Dermis blood vessel endothelial cell (primary cell): ENCODE data around the gene MAP7. TPM values are rescaled to one million over a fixed set of nuclear protein-coding genes. Genes with fewer than 3 reads are reported as not detected.
"Not testable (repeated sequence)": the region's sequence is repeated elsewhere in the genome, so short reads cannot be mapped to it uniquely, and the experiment has no call there.

ENCODE experiments used
- DNase-seq: peaks from one replicate; pipeline ENCODE4 v3.0.0; 2010
- total RNA-seq: library from RNA; depleted of rRNA; stranded (reverse); fragments of >200 nt; gene quantifications from 2 replicates; pipeline ENCODE4 v1.2.3, GENCODE V29; 2014

Gene MAP7
- total RNA-seq, 1 donor from 2014 or later = 0.34 TPM

DNA sequence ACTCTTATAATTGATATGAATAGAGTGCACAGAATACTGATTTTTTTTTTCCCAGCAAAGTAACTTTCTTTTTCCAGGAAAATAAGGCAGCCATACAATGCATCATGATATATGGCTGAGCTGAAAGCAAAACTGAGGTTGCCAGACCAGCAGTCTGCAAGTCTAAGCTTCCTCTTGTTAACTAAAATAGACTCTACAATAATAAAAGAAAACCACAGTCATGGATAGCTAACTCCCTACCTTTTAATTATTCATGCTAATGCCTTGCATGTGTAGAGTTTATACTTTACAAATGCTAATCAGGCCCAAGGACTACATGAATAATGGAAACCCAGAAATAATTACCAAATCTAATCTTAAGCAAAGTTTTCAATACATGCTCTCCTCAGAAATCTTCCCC lies 47.4 kb downstream of the MAP7 start:
- no peak for DNase-seq

DNA sequence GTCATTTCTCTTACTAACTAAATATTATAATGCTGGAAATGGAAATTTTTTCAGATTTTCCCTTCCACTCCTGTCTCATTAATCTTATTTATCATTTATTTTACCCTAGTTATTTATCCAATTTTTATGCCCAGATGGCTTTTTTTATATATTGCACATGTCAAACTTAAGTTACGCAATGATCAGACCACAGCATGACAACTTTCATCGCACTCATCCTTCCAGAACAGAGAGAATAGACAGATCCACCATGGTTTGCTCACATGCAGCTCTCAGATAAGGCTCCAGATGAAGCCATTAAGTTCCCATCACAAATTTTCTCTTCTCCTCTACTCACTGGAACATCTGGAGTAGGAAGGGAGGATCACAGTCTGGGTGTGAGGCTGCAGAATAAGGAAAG lies 48.7 kb downstream of the MAP7 start:
- no peak for DNase-seq

DNA sequence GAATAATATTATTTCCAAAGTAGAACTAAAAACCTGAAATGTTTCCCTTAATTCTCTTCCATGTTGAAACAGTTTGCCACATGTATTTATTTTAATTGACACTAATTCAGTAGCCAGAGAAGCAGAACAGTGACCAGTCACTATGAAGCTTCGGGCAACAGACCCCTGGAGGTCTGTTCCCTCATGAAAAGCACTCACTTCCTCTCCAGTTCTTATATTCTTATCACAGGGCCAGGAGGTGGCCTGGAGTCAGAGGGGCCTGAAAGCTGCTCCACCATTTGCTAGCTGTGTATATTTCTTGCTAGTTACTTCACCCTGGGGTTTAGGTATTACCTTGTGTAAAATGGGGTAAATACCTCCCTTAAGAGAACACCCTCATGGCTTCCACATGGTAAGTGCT lies 49.1 kb downstream of the MAP7 start:
- no peak for DNase-seq

DNA sequence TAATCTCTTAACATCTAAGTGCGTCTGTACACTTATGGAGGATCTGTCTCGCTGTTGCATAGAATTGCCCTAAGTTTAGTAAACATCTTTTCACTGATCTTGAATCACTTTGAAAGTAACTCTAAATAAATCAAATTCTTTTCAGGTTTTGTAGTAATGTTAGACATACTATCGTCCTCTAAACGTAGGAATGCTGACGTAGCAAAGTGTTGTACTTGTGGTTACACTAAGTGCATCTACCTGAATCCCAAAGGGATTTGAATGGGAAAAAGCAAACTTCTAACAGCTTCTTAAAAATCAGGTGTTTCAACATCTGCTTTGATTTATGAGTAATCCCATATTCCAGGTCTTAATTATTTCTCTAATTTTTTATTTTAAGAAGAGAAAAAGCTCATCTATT lies 49.8 kb downstream of the MAP7 start:
- DNase-seq = no peak

DNA sequence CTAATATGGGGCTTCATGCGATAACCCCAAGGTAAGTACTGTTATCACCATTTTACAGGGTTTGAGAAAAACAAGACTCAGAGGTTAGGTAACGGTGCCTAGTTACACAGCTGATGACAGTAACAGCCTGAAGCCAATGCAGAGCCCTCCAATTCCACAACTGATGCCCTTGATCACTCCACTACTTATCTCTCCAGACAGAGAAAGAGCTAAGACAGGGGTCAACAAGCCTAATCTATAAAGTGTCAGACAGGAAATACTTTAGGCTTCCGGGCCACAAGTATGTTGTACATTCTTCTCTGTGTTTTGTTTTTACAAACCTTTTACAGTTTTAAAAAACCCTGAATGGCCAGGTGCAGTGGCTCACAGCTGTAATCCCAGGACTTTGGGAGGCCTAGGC lies 50.9 kb downstream of the MAP7 start:
- DNase-seq = peak; percentile 3

DNA sequence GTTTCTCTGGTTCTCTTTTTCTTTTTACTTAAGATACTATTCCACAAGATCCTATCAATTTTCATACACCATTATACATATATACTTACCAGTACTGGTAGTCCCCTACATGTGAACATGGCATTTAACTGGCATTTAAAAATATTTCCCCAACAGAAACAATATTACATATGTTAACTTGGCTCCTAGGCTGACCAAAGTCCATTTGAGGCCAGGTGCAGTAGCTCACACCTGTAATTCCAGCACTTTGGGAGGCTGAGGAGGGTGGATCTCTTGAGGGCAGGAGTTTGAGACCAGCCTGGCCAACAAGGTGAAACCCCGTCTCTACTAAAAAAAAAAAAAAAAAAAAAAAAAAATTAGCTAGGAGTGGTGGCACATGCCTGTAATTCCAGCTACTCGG lies 53.8 kb downstream of the MAP7 start:
- not testable (repeated sequence) for DNase-seq

DNA sequence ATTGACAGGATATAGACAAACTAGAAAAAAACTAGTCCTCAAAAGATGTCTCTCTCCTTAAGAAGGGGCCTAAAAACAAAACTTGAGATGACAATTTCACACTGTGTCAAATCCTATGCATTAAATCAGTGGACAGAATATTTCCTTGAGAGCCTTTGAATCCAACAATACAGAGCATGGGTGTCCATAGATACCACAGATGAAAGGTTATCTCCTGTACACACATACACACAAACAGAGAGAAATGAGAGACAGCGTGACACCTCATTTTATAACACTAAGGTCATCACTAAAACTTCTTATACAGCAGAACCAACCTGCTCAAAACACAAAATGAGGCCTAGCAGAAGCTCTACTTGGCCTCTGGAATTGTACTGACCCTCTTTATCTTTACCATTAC lies 55.5 kb downstream of the MAP7 start:
- no peak for DNase-seq

DNA sequence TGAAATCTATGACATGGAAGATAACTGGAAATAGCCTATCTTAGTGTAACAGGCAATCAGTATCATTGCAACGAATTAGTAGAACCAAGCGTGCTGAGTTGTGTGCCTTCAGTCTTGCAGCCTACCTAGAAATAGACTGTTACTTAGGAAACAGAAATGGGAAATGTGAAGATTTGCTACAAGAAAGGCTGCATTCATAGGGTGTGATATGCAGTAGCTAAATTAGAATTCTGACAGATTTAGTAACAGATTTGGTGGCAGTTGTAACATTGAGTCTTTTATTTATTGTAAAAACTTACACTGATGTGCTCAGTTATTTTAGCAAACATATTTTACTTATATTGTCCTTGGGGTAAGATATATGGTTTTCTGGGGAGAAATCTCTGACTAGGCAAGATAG lies 56.2 kb downstream of the MAP7 start:
- DNase-seq = no peak

DNA sequence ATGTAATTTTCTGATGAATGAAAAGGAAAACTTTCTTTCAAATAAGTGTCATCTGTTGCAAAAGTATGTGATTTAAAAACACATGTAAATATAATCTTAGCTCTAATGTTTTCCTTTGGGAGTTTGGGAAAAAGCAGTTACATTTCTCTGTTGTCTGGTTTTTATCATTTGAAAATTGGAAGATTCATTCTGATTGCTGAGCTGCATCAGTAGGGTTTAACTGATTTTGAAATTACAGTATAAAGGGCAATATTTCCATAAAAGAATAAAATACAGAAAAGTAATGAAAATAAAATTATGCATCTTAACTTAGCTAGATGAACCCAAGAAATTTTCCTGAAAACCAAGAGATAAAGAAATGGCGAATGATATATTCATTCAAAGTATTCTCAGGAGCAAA lies 57.8 kb downstream of the MAP7 start:
- DNase-seq = no peak

DNA sequence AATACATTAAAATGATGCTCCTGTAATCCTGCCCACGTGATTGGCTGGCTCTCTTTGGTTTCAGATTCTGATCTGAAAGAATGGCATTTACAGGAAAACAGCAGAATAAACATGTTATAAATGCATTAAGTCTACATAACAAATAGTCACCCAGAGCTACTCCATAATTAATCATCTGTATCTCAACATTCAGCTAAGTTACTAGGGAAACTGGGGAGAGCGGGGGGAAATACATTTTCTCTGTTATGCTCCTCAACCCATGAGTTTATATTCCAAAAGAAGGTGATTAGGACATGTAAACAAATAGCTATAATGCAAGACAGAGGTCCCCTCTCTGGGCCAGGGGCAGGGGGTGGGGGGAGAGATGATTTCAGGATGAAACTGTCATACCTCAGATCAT lies 58.5 kb downstream of the MAP7 start:
- DNase-seq = no peak

DNA sequence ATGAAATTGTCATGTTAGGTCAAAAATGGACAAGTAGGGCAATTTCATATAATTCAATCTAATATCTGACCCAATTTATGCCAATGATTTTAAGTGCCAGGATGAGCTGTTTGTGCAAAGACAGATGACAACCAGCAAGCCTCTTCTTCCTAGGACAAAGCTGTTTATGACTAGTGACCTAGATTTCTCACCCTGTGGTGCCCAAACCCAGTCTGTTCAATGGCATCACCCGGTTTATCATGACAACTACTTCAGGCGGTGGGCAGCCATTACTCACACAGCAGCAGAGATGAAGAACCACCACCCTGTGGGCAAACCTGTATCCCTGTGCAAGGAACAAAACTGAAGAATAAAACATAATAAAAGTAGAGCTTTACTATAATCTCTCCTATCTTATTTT lies 59.0 kb downstream of the MAP7 start:
- no peak for DNase-seq

DNA sequence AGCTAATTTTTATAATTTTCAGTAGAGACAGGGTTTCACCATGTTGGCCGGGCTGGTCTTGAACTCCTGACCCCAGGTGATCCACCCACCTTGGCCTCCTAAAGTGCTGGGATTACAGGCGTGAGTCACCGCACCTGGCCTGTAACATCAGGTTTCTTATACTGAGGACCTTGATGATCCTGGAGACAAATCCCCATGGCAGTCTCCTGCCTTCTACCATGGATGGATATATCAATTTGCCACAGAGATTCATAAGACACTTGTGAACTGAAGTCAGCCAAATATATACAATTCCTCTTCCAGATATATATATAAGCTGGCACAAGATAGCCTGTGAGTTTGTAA lies 60.6 kb downstream of the MAP7 start:
- DNase-seq = not testable (repeated sequence)

DNA sequence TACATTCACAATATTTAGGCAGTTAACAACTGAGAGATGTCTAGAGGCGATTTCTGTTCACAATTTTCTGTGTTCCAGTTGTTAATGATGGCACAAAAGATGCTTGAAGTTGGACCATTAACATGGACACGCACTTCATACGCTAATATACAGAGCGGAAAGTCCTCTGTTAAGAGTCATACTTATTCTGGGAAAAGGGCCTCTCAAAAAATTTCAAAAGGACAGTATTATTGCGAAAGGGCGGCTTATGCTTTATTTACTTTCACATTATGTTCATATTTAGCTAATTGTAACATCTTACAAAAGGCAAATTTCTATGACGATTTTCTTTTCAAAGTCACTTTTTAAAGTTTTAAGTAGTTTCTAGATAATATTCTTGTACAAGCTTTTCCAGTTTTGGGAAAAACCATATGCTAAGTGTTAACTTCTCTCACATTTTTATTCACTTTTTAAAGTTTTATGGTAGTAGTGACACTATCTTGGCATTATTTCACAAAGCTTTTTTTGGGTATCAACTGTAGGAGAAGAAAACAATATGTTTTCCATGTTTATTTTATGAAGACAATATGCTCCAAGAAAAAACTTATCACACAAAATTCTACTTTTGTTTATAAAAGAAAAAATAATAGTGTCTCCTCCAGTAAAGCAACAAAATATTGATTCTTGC lies 62.3 kb downstream of the MAP7 start:
- no peak for DNase-seq

DNA sequence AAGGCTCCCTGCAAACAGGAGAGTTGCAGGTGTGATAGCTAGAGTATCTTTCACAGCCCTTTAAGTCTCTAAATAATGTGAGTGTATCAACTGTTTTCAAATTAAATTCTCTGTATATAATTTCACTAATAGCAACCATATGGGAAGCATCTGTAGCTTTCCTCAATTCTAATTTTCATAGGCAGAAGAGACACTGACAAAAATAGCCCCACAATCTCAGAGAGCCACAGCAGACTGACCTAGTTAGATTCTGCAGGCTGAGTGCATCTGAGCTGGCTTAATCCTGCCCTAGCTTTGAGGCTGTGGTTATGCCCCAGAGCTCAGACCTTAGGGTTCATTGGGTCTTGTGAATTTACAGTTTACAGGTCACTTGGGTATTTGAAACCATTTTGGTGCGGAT lies 63.9 kb downstream of the MAP7 start:
- DNase-seq = no peak

DNA sequence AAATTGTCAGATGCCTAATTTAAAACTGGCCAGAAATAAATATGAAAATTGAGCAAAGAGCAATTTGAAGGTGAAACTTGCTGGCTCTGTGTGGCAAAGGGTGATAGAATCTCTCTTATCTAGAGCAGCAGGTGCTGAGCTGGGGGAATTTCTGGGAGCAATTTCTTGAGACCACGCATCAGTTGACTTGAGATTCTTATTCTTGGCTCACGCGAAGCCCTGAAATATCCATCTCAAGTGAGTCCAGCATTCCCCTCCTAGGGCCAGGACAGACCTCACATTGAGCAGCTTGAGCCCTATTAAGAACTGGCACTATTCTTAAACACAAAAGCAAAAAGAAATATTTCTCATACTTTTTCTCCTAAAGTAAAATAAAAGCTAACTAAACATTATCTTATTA lies 66.3 kb downstream of the MAP7 start:
- no peak for DNase-seq

DNA sequence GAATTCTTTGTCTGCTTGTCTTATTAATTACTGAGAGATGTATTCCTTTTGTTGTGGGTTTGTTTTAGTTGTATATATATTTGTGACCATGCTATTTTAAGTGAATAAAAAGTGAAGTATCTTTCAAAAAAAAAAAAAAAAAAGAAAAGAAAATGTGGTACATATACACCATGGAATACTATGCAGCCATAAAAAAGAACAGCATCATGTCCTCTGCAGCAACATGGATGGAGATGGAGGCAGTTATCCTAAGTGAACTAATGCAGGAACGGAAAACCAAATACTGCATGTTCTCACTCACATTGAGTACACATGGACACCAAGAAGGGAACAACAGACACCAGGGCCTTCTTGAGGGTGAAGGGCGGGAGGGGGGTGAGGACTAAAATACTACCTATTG lies 67.2 kb downstream of the MAP7 start:
- not testable (repeated sequence) for DNase-seq

DNA sequence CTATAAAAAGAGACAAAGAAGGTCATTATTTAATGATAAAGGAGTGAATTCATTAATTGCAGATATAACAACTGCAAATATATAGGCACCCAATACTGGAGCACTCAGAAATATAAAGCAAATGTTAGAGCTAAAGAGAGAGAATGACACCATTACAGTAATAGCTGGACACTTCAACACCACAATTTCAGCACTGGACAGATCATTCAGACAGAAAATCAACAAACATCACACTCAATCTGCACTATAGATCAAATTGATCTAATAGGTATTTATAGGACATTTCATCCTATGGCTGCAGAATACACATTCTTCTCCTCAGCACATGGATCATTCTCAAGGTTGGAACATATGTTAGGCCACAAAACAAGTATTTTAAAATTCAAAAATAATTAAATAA lies 72.7 kb downstream of the MAP7 start:
- no peak for DNase-seq

DNA sequence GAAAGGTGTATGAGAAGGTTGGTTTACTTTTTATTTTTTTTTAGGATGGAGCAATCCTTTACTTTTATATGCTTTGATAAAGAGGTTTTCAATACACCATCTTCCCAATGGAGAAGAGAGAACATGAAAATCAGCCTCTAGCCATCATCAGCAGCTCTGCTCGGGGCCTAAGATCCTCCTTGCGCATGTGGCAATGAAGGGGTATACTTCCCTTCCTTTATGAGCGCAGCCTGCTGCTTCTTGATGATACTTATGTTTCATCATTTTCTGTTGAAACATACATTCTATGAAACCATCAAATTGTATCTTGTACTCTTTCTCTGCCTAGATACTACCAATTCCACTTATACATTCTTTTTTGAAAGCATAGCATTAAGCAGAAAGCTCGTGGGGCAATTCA lies 74.5 kb downstream of the MAP7 start:
- DNase-seq = no peak

DNA sequence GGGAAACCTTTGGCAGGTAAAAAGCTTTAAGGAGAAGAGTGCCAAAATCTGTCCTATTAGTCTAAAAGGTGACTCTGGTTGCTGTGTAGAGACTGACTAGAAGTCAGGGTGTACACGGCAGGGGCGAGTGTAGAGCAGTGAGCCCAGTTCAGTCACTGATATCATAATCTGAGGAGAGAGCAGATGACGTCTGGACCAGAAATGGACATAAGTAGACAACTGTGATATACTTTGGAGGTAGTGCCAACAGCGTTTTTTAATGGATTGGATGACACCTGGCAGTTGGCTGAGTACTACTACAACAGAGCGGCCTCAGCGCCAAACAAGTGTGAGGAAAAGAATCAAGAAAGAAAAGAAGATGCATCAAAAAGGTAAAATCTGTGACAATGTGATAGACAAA lies 76.0 kb downstream of the MAP7 start:
- no peak for DNase-seq

DNA sequence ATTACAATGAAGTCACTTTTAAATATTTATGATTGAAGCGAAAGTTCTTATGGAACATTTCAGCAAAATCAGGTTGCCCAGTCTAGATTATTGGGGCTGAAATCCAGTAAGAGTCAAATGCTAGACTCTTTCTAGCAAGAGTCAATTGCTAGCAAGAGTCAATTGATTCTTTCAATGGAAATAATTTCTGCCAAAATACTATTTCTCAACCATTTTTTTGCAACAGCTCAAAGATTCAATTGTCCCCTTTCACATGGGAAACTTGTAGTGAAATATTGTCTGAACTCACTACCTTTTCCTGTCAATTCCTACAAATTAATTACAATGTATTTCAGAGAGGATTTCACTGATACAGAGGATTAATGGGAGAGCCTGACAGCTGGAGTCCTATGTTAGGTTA lies 78.3 kb downstream of the MAP7 start:
- DNase-seq = no peak

DNA sequence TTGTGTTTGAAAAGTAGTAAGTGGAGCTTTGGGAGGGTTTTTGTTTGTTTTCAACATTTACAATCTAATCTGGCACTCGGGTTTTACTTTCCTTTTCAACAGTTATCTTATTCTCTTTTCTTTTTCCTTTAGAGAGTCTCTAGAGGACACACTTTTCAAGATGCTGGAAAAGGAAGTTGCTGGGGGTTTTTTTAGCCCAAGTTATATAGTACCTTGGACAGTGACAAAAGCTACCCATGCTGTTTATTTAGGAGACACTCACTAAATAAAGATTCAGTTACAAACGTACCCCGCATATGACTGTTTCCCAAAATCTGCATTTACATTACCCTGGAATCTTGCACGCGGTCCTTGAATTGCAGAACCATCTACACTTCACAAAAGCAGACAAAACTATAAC lies 78.8 kb downstream of the MAP7 start:
- DNase-seq = no peak

DNA sequence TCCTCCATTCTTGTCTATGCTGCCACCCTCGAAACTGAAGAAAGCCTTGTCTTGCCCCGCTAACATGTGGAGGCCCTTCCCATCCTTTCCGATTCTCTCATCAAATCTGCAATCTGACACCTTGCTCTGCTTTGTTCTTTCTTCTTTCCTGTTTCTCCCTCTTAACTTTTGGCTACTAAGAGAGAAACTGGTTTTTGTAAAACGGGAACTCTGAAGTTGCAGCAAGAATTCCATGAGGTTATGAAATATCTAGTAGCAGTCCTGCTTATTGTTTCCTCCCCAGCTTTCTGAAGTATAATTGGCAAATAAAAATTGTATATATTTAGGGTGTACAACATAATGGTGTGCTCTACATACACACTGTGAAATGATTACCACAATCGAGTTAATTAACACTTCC lies 80.2 kb downstream of the MAP7 start:
- no peak for DNase-seq

DNA sequence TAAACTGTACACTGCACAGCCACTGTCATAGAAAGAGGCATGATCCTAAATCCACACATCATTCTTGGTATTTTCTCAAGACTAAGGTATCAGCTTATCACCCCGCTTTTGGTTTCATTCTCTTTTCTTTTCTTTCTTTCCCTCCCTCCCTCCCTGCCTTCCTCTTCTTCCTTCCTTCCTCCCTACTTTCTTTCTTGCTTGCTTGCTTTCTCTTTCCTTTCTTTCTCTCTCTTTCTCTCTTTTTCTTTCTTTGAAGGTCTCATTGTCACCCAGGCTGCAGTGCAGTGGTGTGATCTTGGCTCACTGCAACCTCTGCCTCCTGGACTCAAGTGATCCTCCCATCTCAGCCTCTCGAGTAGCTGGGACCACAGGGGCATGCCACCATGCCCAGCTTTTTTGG lies 81.1 kb downstream of the MAP7 start:
- no peak for DNase-seq

DNA sequence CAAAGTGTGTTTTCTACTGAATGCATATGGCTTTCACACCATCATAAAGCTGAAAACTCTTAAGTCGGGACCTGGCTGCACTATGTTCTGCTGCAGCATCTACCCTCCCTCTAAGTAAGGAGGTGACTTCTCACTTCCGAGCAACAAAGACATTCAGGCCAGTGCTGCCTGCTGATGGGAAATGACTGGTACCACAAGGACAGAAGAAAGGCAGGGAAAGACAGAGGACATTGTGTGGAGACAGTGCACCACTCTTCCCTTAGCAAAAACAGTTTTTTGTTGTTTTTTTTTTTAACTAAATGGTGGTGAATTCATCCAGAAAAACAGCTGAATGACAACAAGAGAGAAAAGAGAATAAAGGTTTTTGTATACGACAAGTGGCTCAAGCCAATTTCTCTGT lies 81.5 kb downstream of the MAP7 start:
- DNase-seq = no peak

DNA sequence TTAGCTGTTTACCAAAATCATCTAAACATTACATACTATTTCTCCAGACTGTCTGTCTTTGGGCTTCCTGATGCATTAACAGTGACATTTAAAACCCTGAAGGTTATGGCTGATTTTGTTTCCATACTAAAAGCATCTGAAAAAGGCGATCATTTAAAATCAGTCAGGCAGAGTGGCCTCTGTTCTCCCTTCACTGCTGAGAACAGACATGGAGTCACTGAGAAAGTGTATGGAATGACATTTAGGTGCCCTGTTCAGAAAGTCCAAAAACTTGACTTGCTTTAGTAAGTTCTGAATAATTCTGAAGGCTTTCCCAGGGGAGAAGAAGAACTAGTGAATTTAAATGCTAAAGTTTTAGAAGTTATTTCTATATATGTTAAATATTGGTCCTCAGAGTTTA lies 83.0 kb downstream of the MAP7 start:
- no peak for DNase-seq

DNA sequence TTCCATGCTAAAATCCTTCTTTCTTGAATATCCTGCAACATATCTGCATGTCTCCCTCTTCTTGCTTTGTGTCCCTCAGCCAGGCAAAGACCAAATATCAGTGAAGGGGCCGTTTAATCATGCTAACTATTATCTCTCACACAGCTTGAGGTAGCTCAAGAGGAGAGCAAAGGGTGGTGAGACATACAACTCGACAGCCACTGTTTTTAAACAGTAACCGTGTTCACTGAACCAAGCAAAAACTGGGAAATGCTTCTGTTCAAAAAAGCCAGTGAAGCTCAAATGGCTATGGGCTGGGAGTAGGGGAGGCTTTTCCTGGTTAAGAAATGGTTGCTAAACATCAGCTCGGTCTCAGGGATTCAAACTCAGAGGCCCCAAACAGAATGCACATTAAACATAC lies 83.4 kb downstream of the MAP7 start:
- DNase-seq = no peak
